IPS-18a (cell line): Measurements from ENCODE around the gene STOML2.

Source experiments
- H3K27ac ChIP-seq: one replicate; pipeline ENCODE4 v1.5.1; 2013; ENCODE audit warnings: low read length
- H3K27me3 ChIP-seq: one replicate; pipeline ENCODE4 v1.6.1; 2013; ENCODE audit warnings: mild to moderate bottlenecking, low read length; ENCODE audit not compliant: control insufficient read depth, insufficient read depth
- H3K36me3 ChIP-seq: one replicate; pipeline ENCODE4 v1.6.1; 2013; ENCODE audit warnings: low read depth, low read length; ENCODE audit not compliant: control insufficient read depth
- H3K4me1 ChIP-seq: one replicate; pipeline ENCODE4 v1.6.1; 2013; ENCODE audit warnings: low read depth, low read length; ENCODE audit not compliant: control insufficient read depth
- H3K4me3 ChIP-seq: one replicate; pipeline ENCODE4 v1.5.1; 2013; ENCODE audit warnings: low read length
- H3K9ac ChIP-seq: one replicate; pipeline ENCODE4 v1.6.1; 2013; ENCODE audit warnings: mild to moderate bottlenecking, low read length, moderate library complexity
- H3K9me3 ChIP-seq: one replicate; pipeline ENCODE4 v1.6.1; 2013; ENCODE audit warnings: low read depth, low read length; ENCODE audit not compliant: control insufficient read depth

STOML2 gene

GRCh38 chr9:35067056-35067455, 35.9 kb downstream of the STOML2 start:
- H3K9ac ChIP-seq = no peak overlapping the region
- peaks cover 7% of the 10 kb centered on the region for H3K4me1 ChIP-seq
- no peak overlapping the region for H3K4me3 ChIP-seq
- no peak overlapping the region for H3K27ac ChIP-seq
- H3K27me3 ChIP-seq = no peaks in the 10 kb centered on the region
- no peaks in the 10 kb centered on the region for H3K9me3 ChIP-seq
- peaks cover 69% of the 10 kb centered on the region for H3K36me3 ChIP-seq

- no peak overlapping the region for H3K27ac ChIP-seq
- no peaks in the 10 kb centered on the region for H3K4me1 ChIP-seq
- peaks cover 99% of the 10 kb centered on the region for H3K36me3 ChIP-seq
- H3K9me3 ChIP-seq = no peaks in the 10 kb centered on the region
- no peaks in the 10 kb centered on the region for H3K27me3 ChIP-seq
- no peak overlapping the region for H3K4me3 ChIP-seq
- H3K9ac ChIP-seq = no peak overlapping the region
These were observed 42.3 kb downstream of the STOML2 start for GRCh38 chr9:35060548-35061207.

DNA sequence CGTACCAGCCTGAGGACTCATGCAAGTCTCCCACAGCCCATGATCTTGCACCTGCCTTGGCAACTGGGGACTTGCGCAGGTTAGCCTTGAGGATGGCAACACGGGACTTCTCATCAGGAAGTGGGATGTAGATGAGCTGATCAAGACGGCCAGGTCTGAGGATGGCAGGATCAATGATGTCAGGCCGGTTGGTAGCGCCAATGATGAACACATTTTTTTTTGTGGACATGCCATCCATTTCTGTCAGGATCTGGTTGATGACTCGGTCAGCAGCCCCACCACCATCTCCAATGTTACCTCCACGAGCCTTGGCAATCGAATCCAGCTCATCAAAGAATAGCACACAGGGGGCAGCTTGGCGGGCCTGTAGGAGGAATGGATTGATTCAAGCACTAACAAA, 43.5 kb downstream of the STOML2 start:
- Histone ChIP-seq H3K9me3 (no peaks in the 10 kb centered on the region), H3K4me3 (no peak overlapping the region), H3K36me3 (peaks cover 93% of the 10 kb centered on the region), H3K27ac (no peak overlapping the region), H3K27me3 (no peaks in the 10 kb centered on the region), H3K9ac (no peak overlapping the region), H3K4me1 (no peaks in the 10 kb centered on the region)

- Histone ChIP-seq H3K9me3 (no peaks in the 10 kb centered on the region), H3K27ac (no peak overlapping the region), H3K27me3 (no peaks in the 10 kb centered on the region), H3K36me3 (peaks cover 77% of the 10 kb centered on the region), H3K9ac (no peak overlapping the region), H3K4me3 (no peak overlapping the region), H3K4me1 (no peaks in the 10 kb centered on the region)
These were observed 45.7 kb downstream of the STOML2 start for GRCh38 chr9:35057271-35057620.

DNA sequence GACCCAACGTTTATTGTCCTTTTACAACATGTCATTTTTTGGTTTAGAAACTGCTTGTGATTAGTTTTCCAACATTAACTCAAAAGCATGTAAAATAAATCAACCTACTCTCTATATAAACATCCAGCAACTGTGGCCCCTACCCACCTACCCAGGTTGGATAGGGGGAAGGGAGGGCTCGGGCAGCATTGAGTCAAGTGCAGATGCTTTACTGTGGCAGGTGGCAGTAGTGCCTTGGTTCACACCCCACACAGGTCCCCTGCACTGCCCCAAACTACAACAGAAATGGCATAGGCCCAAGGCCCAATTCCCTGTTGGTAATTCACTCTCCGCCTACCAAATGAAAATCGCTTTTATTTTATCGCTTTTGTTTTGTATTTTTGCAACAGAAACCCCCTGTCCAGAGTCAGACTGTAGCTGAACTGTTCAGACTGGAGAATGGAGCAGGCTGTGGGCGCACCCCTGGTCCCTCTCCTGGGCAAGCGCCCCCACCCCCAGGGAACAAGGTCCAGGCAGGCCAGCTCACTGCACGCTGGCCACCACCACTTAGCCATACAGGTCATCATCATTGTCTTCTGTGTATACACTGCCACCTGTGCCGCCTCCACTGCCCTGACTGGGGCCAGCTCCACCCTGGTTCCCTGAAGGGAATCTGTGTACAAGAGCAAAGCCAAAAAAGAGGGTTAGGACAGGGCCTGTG, 46.2 kb downstream of the STOML2 start:
- H3K27ac ChIP-seq = no peak overlapping the region
- no peak overlapping the region for H3K9ac ChIP-seq

GRCh38 chr9:35054871-35055644, 47.9 kb downstream of the STOML2 start:
- Histone ChIP-seq H3K4me1 (no peaks in the 10 kb centered on the region), H3K27ac (no peak overlapping the region), H3K9me3 (no peaks in the 10 kb centered on the region), H3K4me3 (no peak overlapping the region), H3K27me3 (no peaks in the 10 kb centered on the region), H3K36me3 (peaks cover 62% of the 10 kb centered on the region), H3K9ac (no peak overlapping the region)

More for the DNA sequence above, 46.2 kb downstream of the STOML2 start:
- no peak overlapping the region for H3K4me3 ChIP-seq
- no peaks in the 10 kb centered on the region for H3K27me3 ChIP-seq
- H3K9me3 ChIP-seq = no peaks in the 10 kb centered on the region
- peaks cover 75% of the 10 kb centered on the region for H3K36me3 ChIP-seq
- no peaks in the 10 kb centered on the region for H3K4me1 ChIP-seq

- no peaks in the 10 kb centered on the region for H3K9me3 ChIP-seq
- H3K36me3 ChIP-seq = peaks cover 54% of the 10 kb centered on the region
- H3K27ac ChIP-seq = no peak overlapping the region
- no peak overlapping the region for H3K4me3 ChIP-seq
- no peaks in the 10 kb centered on the region for H3K27me3 ChIP-seq
- H3K4me1 ChIP-seq = no peaks in the 10 kb centered on the region
- no peak overlapping the region for H3K9ac ChIP-seq
These were observed 48.6 kb downstream of the STOML2 start for GRCh38 chr9:35054185-35054835.

DNA sequence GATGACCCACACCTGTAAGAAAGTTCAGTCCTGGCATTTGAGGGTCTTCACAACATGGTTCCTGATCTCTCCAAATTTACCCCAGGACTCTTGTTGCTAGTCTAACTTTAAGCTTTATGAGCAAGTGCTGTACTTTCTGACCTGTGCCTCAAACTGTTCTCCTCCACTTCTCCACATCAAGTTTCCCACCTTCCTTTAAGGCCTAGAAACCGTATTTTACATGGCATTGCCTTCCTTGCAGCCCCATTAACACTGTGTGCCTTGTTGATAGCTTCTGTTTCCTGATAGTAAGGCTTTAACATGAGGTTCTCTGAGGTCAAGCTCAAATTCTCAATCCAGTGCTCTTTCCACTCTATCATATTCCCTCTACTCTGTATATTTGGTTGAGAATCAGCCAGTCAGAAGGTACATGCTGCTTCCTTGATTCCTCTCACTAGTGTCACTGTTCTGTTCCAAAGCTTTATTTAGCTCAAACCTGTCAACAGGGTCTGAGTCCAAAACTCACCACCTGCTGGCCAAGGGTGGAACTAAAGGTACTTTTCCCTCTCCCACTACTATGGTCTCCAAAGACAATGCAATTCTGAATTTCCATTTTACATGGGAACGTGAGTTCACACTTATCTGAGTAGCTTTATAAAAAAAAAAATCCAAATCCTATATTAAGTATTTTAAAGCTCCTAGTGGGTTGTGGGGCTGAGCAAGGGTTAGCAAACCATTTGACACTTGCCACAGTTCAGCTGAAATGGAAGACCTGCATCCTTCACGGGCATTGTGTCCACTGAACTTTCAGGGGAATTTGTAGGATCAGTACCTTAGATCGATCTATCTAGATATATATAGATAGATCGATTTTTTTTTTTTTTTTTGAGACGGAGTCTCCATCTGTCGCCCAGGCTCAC, 51.6 kb downstream of the STOML2 start:
- Histone ChIP-seq H3K9me3 (no peaks in the 10 kb centered on the region), H3K4me1 (no peaks in the 10 kb centered on the region), H3K4me3 (no peak overlapping the region), H3K9ac (no peak overlapping the region), H3K27ac (no peak overlapping the region), H3K36me3 (peaks cover 24% of the 10 kb centered on the region), H3K27me3 (no peaks in the 10 kb centered on the region)
